ENCODE data around the gene CUX1.

The CUX1 gene

DNA sequence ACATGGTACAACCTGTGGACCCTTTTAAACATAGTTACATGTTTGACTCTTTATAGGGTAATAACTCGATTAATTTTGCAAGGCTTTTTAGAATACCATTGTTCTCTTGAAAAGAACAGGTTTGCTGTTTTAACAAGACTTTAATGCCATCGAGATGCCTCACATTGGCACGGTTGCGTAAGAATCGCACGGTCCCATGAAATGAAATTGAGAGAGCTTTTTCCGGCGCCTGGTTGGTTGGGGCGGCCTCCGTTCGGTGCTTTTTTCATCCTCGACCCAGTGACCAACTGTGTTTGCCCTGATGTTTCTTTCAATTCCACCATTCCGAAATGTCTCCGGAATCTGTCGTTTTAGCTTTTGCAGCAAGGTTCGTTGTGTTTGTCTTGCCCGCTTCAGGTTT is 142.4 kb downstream of the CUX1 start:
- Histone ChIP-seq H3K9ac (ENCODE audit: low read length) (no peak overlapping the region), H3K27me3 (ENCODE audit: control insufficient read depth, insufficient read depth, low read length) (no peaks in the 10 kb centered on the region), H3K4me1 (ENCODE audit: control insufficient read depth, insufficient read depth, low read length) (peaks cover 5% of the 10 kb centered on the region), H3K36me3 (ENCODE audit: control insufficient read depth, insufficient read depth, low read length) (no peaks in the 10 kb centered on the region), H3K4me3 (ENCODE audit: low read length) (no peak overlapping the region), H3K9me3 (ENCODE audit: control insufficient read depth, low read length) (no peaks in the 10 kb centered on the region)

DNA sequence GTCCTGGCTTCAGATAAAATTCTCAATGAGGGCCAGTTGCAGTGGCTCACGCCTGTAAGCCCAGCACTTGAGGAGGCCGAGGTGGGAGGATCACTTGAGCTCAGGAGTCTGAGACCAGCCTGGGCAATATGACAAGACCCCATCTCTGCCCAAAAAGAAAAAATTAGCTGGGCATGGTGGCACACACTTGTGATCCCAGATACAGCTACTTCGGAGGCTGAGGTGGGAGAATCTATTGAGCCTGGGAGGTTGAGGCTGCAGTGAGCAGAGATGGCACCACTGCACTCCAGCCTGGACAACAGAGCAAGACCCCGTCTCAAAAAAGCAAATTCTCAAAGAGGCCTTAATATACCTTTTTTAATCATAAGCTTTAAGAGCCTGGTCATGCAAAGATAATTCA is 142.9 kb downstream of the CUX1 start:
- no peaks in the 10 kb centered on the region for H3K27me3 ChIP-seq (ENCODE audit: control insufficient read depth, insufficient read depth, low read length)
- no peak overlapping the region for H3K4me3 ChIP-seq (ENCODE audit: low read length)
- H3K4me1 ChIP-seq (ENCODE audit: control insufficient read depth, insufficient read depth, low read length): peaks cover 5% of the 10 kb centered on the region
- H3K36me3 ChIP-seq (ENCODE audit: control insufficient read depth, insufficient read depth, low read length): no peaks in the 10 kb centered on the region
- H3K9me3 ChIP-seq (ENCODE audit: control insufficient read depth, low read length): no peaks in the 10 kb centered on the region
- no peak overlapping the region for H3K9ac ChIP-seq (ENCODE audit: low read length)

DNA sequence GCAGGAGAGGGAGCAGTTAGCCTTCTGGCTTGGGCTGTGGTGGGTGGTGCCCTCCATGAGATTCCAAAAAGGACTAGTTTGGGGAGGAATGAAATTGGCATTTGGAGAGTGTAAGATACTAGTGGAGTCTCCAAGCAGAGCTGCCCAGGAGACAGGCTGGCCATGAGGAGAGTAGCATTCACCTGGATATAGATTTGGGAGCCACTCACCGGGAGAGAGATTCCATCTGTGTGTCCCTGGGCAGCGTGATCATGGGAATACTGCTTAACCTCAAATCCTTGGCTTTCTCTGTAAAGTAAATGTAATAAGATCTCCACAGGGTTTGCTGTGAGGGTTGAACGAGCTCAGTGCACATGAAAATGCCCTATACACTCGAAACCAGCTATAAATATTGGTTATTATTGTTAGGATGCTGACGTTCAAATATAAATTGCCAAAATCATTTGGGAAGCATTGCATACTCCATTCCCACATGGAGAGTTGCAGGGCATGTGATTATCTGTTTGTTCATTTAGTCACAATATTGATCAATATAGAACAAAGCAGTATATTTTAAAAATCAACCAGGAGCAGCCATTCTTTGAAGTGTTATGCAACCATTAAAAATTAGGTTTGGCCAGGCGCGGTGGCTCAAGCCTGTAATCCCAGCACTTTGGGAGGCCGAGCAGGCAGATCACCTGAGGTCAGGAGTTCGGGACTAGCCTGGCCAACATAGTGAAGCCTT is 143.7 kb downstream of the CUX1 start:
- no peak overlapping the region for H3K4me3 ChIP-seq (ENCODE audit: low read length)
- peaks cover 5% of the 10 kb centered on the region for H3K4me1 ChIP-seq (ENCODE audit: control insufficient read depth, insufficient read depth, low read length)
- no peaks in the 10 kb centered on the region for H3K9me3 ChIP-seq (ENCODE audit: control insufficient read depth, low read length)
- H3K27me3 ChIP-seq (ENCODE audit: control insufficient read depth, insufficient read depth, low read length): no peaks in the 10 kb centered on the region
- no peaks in the 10 kb centered on the region for H3K36me3 ChIP-seq (ENCODE audit: control insufficient read depth, insufficient read depth, low read length)
- no peak overlapping the region for H3K9ac ChIP-seq (ENCODE audit: low read length)

DNA sequence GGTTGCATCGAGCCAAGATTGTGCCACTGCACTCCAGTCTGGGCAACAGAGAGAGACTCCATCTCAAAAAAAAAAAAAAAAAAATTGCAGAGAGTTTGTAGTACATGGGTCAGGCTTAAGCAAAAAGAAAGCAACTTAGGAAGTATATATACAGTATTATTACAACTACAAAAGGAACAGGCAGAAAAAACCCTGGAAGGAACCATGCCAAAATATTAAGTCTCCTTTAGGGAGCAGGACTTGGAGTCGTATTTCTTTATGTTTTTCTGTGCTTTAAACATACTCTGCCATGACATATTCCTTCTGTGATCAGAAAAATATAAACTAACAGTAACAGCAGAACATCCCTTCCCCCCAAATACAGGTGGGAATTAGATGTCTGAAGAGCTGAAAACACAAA is 144.4 kb downstream of the CUX1 start:
- no peaks in the 10 kb centered on the region for H3K9me3 ChIP-seq (ENCODE audit: control insufficient read depth, low read length)
- H3K27me3 ChIP-seq (ENCODE audit: control insufficient read depth, insufficient read depth, low read length): no peaks in the 10 kb centered on the region
- no peak overlapping the region for H3K4me3 ChIP-seq (ENCODE audit: low read length)
- H3K4me1 ChIP-seq (ENCODE audit: control insufficient read depth, insufficient read depth, low read length): peaks cover 5% of the 10 kb centered on the region
- no peak overlapping the region for H3K9ac ChIP-seq (ENCODE audit: low read length)
- no peaks in the 10 kb centered on the region for H3K36me3 ChIP-seq (ENCODE audit: control insufficient read depth, insufficient read depth, low read length)

DNA sequence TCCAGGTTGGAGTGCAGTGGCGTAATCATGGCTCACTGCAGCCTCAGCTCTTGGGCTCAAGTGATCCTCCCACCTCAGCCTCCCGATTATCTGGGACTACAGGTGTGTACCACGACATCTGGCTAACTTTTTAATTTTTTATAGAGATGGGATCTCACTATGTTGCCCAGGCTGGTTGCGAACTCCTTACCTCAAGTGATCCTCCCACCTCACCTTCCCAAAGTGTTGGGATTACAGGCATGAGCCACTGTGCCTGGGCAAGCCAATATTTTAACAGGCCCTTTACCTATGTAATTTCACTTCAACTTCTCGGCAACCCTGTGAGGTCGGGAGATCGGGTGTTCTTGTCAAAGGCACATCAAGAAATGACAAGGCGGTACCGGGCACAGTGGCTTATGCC is 146.3 kb downstream of the CUX1 start:
- Histone ChIP-seq H3K9ac (ENCODE audit: low read length) (no peak overlapping the region), H3K4me3 (ENCODE audit: low read length) (no peak overlapping the region), H3K9me3 (ENCODE audit: control insufficient read depth, low read length) (no peaks in the 10 kb centered on the region), H3K4me1 (ENCODE audit: control insufficient read depth, insufficient read depth, low read length) (peaks cover 5% of the 10 kb centered on the region), H3K27me3 (ENCODE audit: control insufficient read depth, insufficient read depth, low read length) (no peaks in the 10 kb centered on the region), H3K36me3 (ENCODE audit: control insufficient read depth, insufficient read depth, low read length) (no peaks in the 10 kb centered on the region)

DNA sequence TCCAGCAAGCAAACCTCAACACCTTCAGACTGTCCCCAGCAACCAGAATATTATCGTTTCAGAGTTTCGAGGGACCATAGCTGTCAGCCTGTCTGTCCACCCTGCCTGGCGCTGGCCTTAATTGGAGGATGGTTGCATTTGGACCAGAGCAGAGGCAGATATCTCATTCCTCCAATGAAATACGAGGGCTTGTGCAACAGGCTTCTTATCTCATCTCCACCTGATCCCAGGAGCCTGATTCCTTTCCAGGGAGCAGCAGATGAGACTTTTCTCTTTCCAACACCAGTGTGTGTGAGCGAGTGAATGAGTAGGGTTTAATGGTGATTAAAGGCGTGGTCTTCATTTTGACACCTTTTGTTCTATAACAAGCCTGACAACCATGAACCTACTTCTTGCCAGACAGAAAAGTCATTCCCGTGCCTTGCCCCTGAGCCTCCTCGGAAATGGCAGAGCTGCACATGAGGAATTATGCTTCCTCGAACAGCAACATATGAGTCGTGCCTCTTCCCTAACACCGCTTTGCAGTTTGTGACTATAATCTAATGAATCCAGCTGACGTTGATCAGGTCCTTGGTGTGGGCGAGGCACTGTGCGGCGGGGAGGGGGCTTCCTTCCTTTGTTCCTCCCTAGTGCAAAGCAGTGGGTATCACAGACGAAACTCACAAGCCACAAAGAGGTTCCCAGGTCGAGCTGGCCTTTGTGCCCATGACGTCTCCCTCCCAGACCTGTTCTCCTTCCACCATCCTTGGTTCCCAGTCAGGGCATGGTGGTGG is 147.4 kb downstream of the CUX1 start:
- Histone ChIP-seq H3K9ac (ENCODE audit: low read length) (no peak overlapping the region), H3K9me3 (ENCODE audit: control insufficient read depth, low read length) (no peaks in the 10 kb centered on the region), H3K27me3 (ENCODE audit: control insufficient read depth, insufficient read depth, low read length) (no peaks in the 10 kb centered on the region), H3K4me3 (ENCODE audit: low read length) (no peak overlapping the region), H3K36me3 (ENCODE audit: control insufficient read depth, insufficient read depth, low read length) (no peaks in the 10 kb centered on the region), H3K4me1 (ENCODE audit: control insufficient read depth, insufficient read depth, low read length) (peaks cover 2% of the 10 kb centered on the region)

DNA sequence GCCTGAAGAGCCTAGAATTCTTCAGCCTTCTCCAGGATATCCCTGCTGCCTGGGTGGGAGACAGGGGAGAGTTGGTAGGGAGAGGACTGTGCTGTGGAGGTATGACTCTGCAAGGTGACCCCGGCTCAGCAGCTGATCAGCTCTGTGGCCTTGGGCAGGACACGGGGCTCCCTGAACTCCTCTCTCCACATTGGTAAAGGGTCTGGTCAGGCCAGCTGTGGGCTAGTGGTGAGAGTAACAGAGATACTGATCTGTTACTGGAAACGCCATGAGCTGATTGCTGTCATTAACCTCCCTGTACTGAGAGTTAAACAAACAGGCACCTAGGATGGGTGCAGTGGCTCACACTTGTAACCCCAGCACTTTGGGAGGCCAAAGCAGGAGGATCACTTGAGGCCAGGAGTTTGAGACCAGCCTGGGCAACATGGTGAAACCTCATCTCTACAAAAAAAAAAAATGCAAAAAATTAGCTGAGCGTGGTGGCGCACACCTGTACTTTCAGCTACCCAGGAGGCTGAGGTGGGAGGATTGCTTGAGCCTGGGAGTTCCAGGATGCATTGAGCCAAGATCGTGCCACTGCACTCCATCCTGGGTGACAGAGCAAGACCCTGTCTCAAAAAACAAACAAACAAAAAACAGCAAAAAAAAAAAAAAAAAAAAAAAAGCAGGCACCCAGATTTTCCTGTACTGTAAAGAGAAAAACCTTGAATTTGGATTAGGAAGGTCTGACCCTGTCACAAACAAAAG is 151.5 kb downstream of the CUX1 start:
- no peak overlapping the region for H3K4me3 ChIP-seq (ENCODE audit: low read length)
- no peaks in the 10 kb centered on the region for H3K27me3 ChIP-seq (ENCODE audit: control insufficient read depth, insufficient read depth, low read length)
- H3K9me3 ChIP-seq (ENCODE audit: control insufficient read depth, low read length): no peaks in the 10 kb centered on the region
- peaks cover 4% of the 10 kb centered on the region for H3K4me1 ChIP-seq (ENCODE audit: control insufficient read depth, insufficient read depth, low read length)
- H3K36me3 ChIP-seq (ENCODE audit: control insufficient read depth, insufficient read depth, low read length): no peaks in the 10 kb centered on the region
- H3K9ac ChIP-seq (ENCODE audit: low read length): no peak overlapping the region

DNA sequence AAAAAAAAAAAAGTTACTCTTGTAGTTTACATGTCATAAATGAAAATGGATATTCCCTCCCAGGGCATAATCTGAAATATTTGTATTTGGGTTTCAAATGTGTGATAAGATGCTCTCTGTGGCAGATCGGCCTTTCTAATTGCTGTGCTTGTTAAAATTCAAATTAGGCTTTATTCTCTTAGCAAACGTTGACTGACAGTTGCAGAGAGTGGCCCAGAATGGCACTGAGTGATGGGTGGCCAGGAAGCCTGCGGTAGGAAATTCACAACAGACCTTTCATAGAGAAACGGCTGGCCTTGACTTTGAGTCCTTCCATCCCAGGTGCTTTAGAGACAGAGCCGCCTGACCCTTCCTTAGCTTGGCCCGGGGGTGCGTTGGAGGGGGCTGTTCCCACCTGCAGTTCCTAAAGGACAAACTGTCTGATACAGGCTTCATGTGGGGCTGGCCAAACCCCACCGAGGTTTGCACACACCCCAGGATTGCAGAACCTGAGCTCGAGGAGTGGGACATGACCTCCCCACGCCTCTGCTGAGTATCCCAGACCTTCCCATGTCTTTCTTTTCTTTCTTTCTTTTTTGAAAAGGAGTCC is 152.7 kb downstream of the CUX1 start:
- H3K4me3 ChIP-seq (ENCODE audit: low read length): no peak overlapping the region
- H3K4me1 ChIP-seq (ENCODE audit: control insufficient read depth, insufficient read depth, low read length): peaks cover 4% of the 10 kb centered on the region
- H3K9me3 ChIP-seq (ENCODE audit: control insufficient read depth, low read length): no peaks in the 10 kb centered on the region
- H3K36me3 ChIP-seq (ENCODE audit: control insufficient read depth, insufficient read depth, low read length): no peaks in the 10 kb centered on the region
- no peaks in the 10 kb centered on the region for H3K27me3 ChIP-seq (ENCODE audit: control insufficient read depth, insufficient read depth, low read length)
- H3K9ac ChIP-seq (ENCODE audit: low read length): no peak overlapping the region

DNA sequence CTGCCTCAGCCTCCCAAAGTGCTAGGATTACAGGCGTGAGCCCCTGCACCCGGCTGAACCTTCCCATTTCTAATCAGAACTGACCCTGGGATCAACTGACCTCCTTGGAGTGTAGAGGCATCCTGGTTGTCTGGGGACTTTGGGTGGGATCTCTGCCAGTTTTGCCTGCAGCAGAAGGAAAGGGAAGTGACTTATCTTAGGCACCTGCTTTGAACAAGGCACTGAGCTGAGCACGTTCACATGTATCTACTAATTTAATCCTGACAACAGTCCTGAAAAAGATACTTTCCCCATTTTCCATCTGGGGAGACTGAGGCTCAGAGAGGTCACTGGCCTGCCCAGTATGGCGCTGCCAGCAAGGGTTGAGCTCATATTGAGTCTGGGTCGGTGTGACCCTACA is 153.4 kb downstream of the CUX1 start:
- Histone ChIP-seq H3K27me3 (ENCODE audit: control insufficient read depth, insufficient read depth, low read length) (no peaks in the 10 kb centered on the region), H3K36me3 (ENCODE audit: control insufficient read depth, insufficient read depth, low read length) (no peaks in the 10 kb centered on the region), H3K9me3 (ENCODE audit: control insufficient read depth, low read length) (no peaks in the 10 kb centered on the region), H3K9ac (ENCODE audit: low read length) (no peak overlapping the region), H3K4me3 (ENCODE audit: low read length) (no peak overlapping the region), H3K4me1 (ENCODE audit: control insufficient read depth, insufficient read depth, low read length) (peaks cover 6% of the 10 kb centered on the region)

DNA sequence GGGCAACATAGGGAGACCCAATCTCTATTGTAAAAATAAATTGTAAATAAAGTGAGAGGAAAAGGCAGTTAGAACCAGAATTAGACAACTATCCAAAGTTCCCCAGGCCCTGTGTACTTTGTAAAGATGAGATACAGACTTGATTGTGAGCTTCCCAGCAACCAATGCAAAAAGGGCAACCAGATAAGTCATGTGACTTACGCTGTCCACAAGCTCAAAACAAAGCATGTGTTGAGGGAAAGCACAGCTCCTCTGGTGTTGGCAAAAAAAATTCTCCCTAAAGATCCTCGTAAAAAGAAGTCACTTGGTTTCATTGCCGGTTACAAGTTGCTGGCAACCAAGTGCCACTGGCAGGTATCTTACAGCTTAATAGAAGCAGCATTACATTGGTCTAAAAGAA is 154.0 kb downstream of the CUX1 start:
- no peak overlapping the region for H3K4me3 ChIP-seq (ENCODE audit: low read length)
- no peak overlapping the region for H3K9ac ChIP-seq (ENCODE audit: low read length)
- no peaks in the 10 kb centered on the region for H3K9me3 ChIP-seq (ENCODE audit: control insufficient read depth, low read length)
- H3K36me3 ChIP-seq (ENCODE audit: control insufficient read depth, insufficient read depth, low read length): no peaks in the 10 kb centered on the region
- no peaks in the 10 kb centered on the region for H3K27me3 ChIP-seq (ENCODE audit: control insufficient read depth, insufficient read depth, low read length)
- H3K4me1 ChIP-seq (ENCODE audit: control insufficient read depth, insufficient read depth, low read length): peaks cover 10% of the 10 kb centered on the region

DNA sequence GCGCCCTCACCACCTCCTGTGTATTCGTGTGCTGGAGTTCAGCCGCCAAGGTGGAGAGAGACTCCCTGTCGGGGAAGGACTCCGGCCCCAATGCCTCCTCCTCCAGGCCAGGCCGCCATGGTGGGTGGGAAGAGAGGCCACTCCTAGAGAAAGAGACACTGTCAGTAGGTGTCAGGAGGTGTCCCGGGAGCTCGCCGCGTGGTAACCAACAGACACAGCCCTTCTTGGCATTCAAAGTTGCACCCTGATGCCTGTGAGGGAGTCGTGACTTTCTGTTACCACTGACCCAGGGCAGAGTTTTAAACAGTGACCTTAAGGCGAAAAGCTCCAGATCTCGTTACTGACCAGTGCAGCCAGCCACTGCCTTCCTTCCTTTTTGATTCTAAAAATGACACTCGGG is 155.2 kb downstream of the CUX1 start:
- H3K4me1 ChIP-seq (ENCODE audit: control insufficient read depth, insufficient read depth, low read length): peaks cover 10% of the 10 kb centered on the region
- no peak overlapping the region for H3K4me3 ChIP-seq (ENCODE audit: low read length)
- no peak overlapping the region for H3K9ac ChIP-seq (ENCODE audit: low read length)
- H3K9me3 ChIP-seq (ENCODE audit: control insufficient read depth, low read length): no peaks in the 10 kb centered on the region
- no peaks in the 10 kb centered on the region for H3K27me3 ChIP-seq (ENCODE audit: control insufficient read depth, insufficient read depth, low read length)
- H3K36me3 ChIP-seq (ENCODE audit: control insufficient read depth, insufficient read depth, low read length): no peaks in the 10 kb centered on the region

DNA sequence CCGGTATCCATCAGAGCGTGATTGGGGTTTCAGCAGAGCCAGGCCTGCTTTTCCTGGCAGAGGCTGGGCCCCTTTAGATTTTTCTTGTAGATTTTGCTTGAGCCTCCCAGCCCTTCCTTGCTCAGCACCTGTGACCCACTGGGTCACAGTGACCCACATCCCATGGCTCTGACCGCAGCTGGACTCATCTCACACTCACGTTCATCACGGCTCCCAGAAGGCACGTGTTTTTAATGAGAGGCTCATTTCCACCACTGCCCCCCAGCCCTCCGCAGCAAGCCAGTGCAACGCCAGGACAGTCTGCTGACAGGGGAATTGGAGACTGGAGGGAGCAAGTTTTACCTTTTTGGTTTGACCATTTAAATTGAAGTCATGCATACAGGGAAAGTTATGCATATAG is 155.7 kb downstream of the CUX1 start:
- Histone ChIP-seq H3K9me3 (ENCODE audit: control insufficient read depth, low read length) (no peaks in the 10 kb centered on the region), H3K9ac (ENCODE audit: low read length) (no peak overlapping the region), H3K4me3 (ENCODE audit: low read length) (no peak overlapping the region), H3K4me1 (ENCODE audit: control insufficient read depth, insufficient read depth, low read length) (peaks cover 10% of the 10 kb centered on the region), H3K36me3 (ENCODE audit: control insufficient read depth, insufficient read depth, low read length) (no peaks in the 10 kb centered on the region), H3K27me3 (ENCODE audit: control insufficient read depth, insufficient read depth, low read length) (no peaks in the 10 kb centered on the region)
